Measurements from ENCODE around the gene C1orf74. TPM values are rescaled to one million over a fixed set of nuclear protein-coding genes. Genes with fewer than 3 reads are reported as not detected.

C1orf74 gene
- total RNA-seq, 1 donor from 2014 or later: 6.8 TPM

GRCh38 chr1:209825591-209826434 lies 41.5 kb upstream of the C1orf74 start:
- FAIRE-seq (peak; percentile 47), DNase-seq (ENCODE audit: low read depth) (peak; percentile 97)
- no peak for TF ChIP-seq CTCF (IDR thresholded peaks at IDR 0.05; ENCODE audit: insufficient read depth, low read length, severe bottlenecking)
- peaks cover 1% of the 10 kb centered on the region for H3K36me3 ChIP-seq (ENCODE audit: control insufficient read depth, insufficient read depth, low read length)
- no peaks in the 10 kb centered on the region for H3K27me3 ChIP-seq (ENCODE audit: control insufficient read depth, insufficient read depth, low read length)
- no peak overlapping the region for H3K4me3 ChIP-seq (ENCODE audit: low read depth, low read length)

- FAIRE-seq (no peak), DNase-seq (ENCODE audit: low read depth) (peak; percentile 97)
- H3K27me3 ChIP-seq (ENCODE audit: control insufficient read depth, insufficient read depth, low read length): no peaks in the 10 kb centered on the region
- no peaks in the 10 kb centered on the region for H3K36me3 ChIP-seq (ENCODE audit: control insufficient read depth, insufficient read depth, low read length)
- peak overlapping the region; percentile 1 for H3K4me3 ChIP-seq (ENCODE audit: low read depth, low read length)
- TF ChIP-seq CTCF (IDR thresholded peaks at IDR 0.05; ENCODE audit: insufficient read depth, low read length, severe bottlenecking): peak; percentile 52
Observed at GRCh38 chr1:209823143-209824041, 39.0 kb upstream of the C1orf74 start.

GRCh38 chr1:209822706-209823105 lies 38.3 kb upstream of the C1orf74 start:
- FAIRE-seq: no peak
- Histone ChIP-seq H3K4me3 (ENCODE audit: low read depth, low read length) (no peak overlapping the region), H3K27me3 (ENCODE audit: control insufficient read depth, insufficient read depth, low read length) (no peaks in the 10 kb centered on the region), H3K36me3 (ENCODE audit: control insufficient read depth, insufficient read depth, low read length) (no peaks in the 10 kb centered on the region)
- DNase-seq (ENCODE audit: low read depth): peak; percentile 85
- no peak for TF ChIP-seq CTCF (IDR thresholded peaks at IDR 0.05; ENCODE audit: insufficient read depth, low read length, severe bottlenecking)

- FAIRE-seq (no peak), DNase-seq (ENCODE audit: low read depth) (peak; percentile 58)
- Histone ChIP-seq H3K27me3 (ENCODE audit: control insufficient read depth, insufficient read depth, low read length) (no peaks in the 10 kb centered on the region), H3K36me3 (ENCODE audit: control insufficient read depth, insufficient read depth, low read length) (no peaks in the 10 kb centered on the region), H3K4me3 (ENCODE audit: low read depth, low read length) (no peak overlapping the region)
- no peak for TF ChIP-seq CTCF (IDR thresholded peaks at IDR 0.05; ENCODE audit: insufficient read depth, low read length, severe bottlenecking)
Observed at GRCh38 chr1:209820986-209821385, 36.6 kb upstream of the C1orf74 start.

DNA sequence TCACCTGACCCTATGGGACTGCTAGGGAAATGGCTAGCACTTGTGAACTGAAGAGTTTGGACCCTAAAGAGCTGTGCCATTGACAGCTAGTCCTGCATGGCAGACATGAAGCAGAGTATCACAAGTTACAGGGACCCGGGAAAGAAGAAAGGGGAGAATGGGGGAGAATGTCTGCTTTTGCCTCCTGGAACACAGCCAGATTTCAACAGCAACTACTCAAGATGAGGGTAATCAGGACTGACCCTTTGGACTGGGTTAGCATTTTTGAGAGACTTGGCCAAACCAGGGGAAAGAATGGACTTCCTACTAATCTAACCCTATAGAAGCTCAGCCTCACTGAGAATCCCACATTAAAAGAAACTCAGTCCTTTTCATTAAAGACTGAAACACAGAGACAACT lies 34.7 kb upstream of the C1orf74 start:
- DNase-seq (ENCODE audit: low read depth) (no peak), FAIRE-seq (no peak)
- Histone ChIP-seq H3K36me3 (ENCODE audit: control insufficient read depth, insufficient read depth, low read length) (no peaks in the 10 kb centered on the region), H3K4me3 (ENCODE audit: low read depth, low read length) (no peak overlapping the region), H3K27me3 (ENCODE audit: control insufficient read depth, insufficient read depth, low read length) (no peaks in the 10 kb centered on the region)
- TF ChIP-seq CTCF (IDR thresholded peaks at IDR 0.05; ENCODE audit: insufficient read depth, low read length, severe bottlenecking): no peak

Data from bronchial epithelial cell (primary cell).